HCT116 (cell line): Measurements from ENCODE around the gene CRIP3. TPM values are rescaled to one million over a fixed set of nuclear protein-coding genes. Genes with fewer than 3 reads are reported as not detected.
"Not testable (repeated sequence)": the region's sequence is repeated elsewhere in the genome, so short reads cannot be mapped to it uniquely, and the experiment has no call there.

Experiments used
- ATAC-seq: fragments of 200-7000 bp; cut with Tn5 transposase; 2 replicates; pipeline ENCODE4 v1.9.1; 2020; ENCODE audit warnings: mild to moderate bottlenecking, moderate library complexity
- BruUV-seq: library from RNA; stranded (reverse); fragments of 400-500 nt; replicated peaks from 2 replicates; lab custom pipeline; 2021; lab: Mats Ljungman, UMichigan
- CTCF ChIA-PET: fragments of 300-600 bp; sonication (Branson Sonifier 250); formaldehyde crosslinking; loops from one replicate; lab custom pipeline; 2021; ENCODE audit warnings: antibody characterized with exemption; lab: Charles Lee
- POLR2A ChIA-PET: fragments of 300-600, 350-600 bp; sonication (Branson Sonifier 250); formaldehyde crosslinking; loops from one replicate; lab custom pipeline; 2021; ENCODE audit warnings: antibody characterized with exemption; lab: Charles Lee
- RAD21 ChIA-PET, 2 experiments: fragments of 300-600 bp; sonication (Branson Sonifier 250); formaldehyde crosslinking; loops; one replicate each; lab custom pipeline; 2023; ENCODE audit warnings: low total read pairs in 2 of 2; ENCODE audit not compliant: uncharacterized antibody in 2 of 2, unreplicated experiment in 2 of 2, low non-redundant PET in 1 of 2; lab: Charles Lee
- DNase-seq: peaks from one replicate; pipeline ENCODE4 v3.0.0-alpha.2; 2010; ENCODE audit warnings: low read depth, low spot score
- H2AFZ ChIP-seq: fragments of 200-600 bp; shearing (Covaris generic), sonication (generic); 2 replicates; pipeline ENCODE4 v1.6.1; 2017; ENCODE audit warnings: low read depth, mixed run types, mixed read lengths, antibody characterized with exemption, low read length; ENCODE audit not compliant: poor library complexity, severe bottlenecking
- H3K27ac ChIP-seq: 2 replicates; pipeline ENCODE4 v1.5.1; 2012; ENCODE audit warnings: low read depth, low read length
- H3K27me3 ChIP-seq: fragments of 200-600 bp; sonication (generic); 2 replicates; pipeline ENCODE4 v1.6.1; 2016; ENCODE audit warnings: mixed run types, low read length, mixed read lengths; ENCODE audit not compliant: insufficient read depth
- H3K36me3 ChIP-seq, 2 experiments: fragments of 200-500 bp in 1 of 2; fragments of 200-600 bp in 1 of 2; sonication (Bioruptor generic) in 1 of 2; sonication (generic) in 1 of 2; 2 replicates each; pipeline versions ENCODE4 v1.5.1 to v1.6.1; 2014 to 2016; ENCODE audit warnings: low read length in 2 of 2, inconsistent platforms in 1 of 2, mixed read lengths in 1 of 2, mixed run types in 1 of 2; ENCODE audit not compliant: insufficient read depth in 2 of 2, control insufficient read depth in 1 of 2
- H3K4me1 ChIP-seq, 2 experiments: fragments of 200-600 bp in 1 of 2; sonication (generic) in 1 of 2; 2 replicates each; pipeline versions ENCODE4 v1.5.1 to v1.6.1; 2012 to 2017; ENCODE audit warnings: low read length in 2 of 2, inconsistent platforms in 1 of 2, mild to moderate bottlenecking in 1 of 2, mixed read lengths in 1 of 2, mixed run types in 1 of 2, moderate library complexity in 1 of 2; ENCODE audit not compliant: insufficient read depth in 2 of 2, control insufficient read depth in 1 of 2
- H3K4me2 ChIP-seq: fragments of 200-600 bp; sonication (generic); 2 replicates; pipeline ENCODE4 v1.6.1; 2017; ENCODE audit warnings: mixed run types, low read length, mixed read lengths
- H3K4me3 ChIP-seq, 2 experiments: fragments of 200-600 bp in 1 of 2; sonication (generic) in 1 of 2; replicated peaks in 1 of 2; 2 replicates each; pipeline ENCODE4 v1.5.1; 2011 to 2016; ENCODE audit warnings: low read length in 2 of 2, control low read depth in 1 of 2, low read depth in 1 of 2, mild to moderate bottlenecking in 1 of 2, mixed read lengths in 1 of 2, mixed run types in 1 of 2
- H3K79me2 ChIP-seq: fragments of 200-600 bp; sonication (generic); 2 replicates; pipeline ENCODE4 v1.6.1; 2017; ENCODE audit warnings: mild to moderate bottlenecking, mixed run types, low read length, moderate library complexity, mixed read lengths; ENCODE audit not compliant: insufficient read depth
- H3K9ac ChIP-seq: fragments of 200-600 bp; sonication (generic); 2 replicates; pipeline ENCODE4 v1.6.1; 2016; ENCODE audit warnings: low read length, mixed read lengths
- H3K9me2 ChIP-seq: fragments of 200-600 bp; sonication (generic), shearing (Covaris generic); 2 replicates; pipeline ENCODE4 v1.6.1; 2017; ENCODE audit warnings: mixed run types, mild to moderate bottlenecking, moderate library complexity; ENCODE audit not compliant: insufficient read depth
- H3K9me3 ChIP-seq, 2 experiments: fragments of 200-500 bp in 1 of 2; fragments of 200-600 bp in 1 of 2; sonication (Bioruptor generic) in 1 of 2; sonication (generic) in 1 of 2; 2 replicates each; pipeline ENCODE4 v1.6.1; 2014 to 2017; ENCODE audit warnings: low read length in 2 of 2, mixed read lengths in 2 of 2, inconsistent platforms in 1 of 2, low read depth in 1 of 2, mild to moderate bottlenecking in 1 of 2, mixed run types in 1 of 2, moderate library complexity in 1 of 2; ENCODE audit not compliant: control insufficient read depth in 1 of 2, insufficient read depth in 1 of 2
- H4K20me1 ChIP-seq: fragments of 200-600 bp; sonication (generic), shearing (Covaris generic); 2 replicates; pipeline ENCODE4 v1.6.1; 2017; ENCODE audit warnings: mixed run types, mild to moderate bottlenecking, moderate library complexity; ENCODE audit not compliant: insufficient read depth
- EGR1 ChIP-seq: IDR thresholded peaks from 2 replicates; pipeline ENCODE4 v1.6.1; 2012; ENCODE audit warnings: low read depth
- EZH2 ChIP-seq: fragments of 200-600 bp; sonication (generic); IDR thresholded peaks from 2 replicates; pipeline ENCODE4 v1.6.1; 2017; ENCODE audit warnings: antibody characterized with exemption, mixed run types
- FOSL1 ChIP-seq: IDR thresholded peaks from 2 replicates; pipeline ENCODE4 v1.6.1; 2012; ENCODE audit warnings: low read depth
- JUND ChIP-seq: IDR thresholded peaks from 2 replicates; pipeline ENCODE4 v1.6.1; 2012
- SIN3A ChIP-seq: IDR thresholded peaks from 2 replicates; pipeline ENCODE4 v1.6.1; 2012; ENCODE audit warnings: low read depth
- SP1 ChIP-seq: IDR thresholded peaks from 2 replicates; pipeline ENCODE4 v1.6.1; 2012; ENCODE audit warnings: low read depth
- TCF7L2 ChIP-seq: IDR thresholded peaks from 2 replicates; pipeline ENCODE4 v1.7.0; 2011; ENCODE audit warnings: borderline replicate concordance, inconsistent platforms; ENCODE audit not compliant: insufficient read depth, insufficient read length; ENCODE audit errors: extremely low read depth
- ZFX ChIP-seq: fragments of 450-650 bp; IDR thresholded peaks from 2 replicates; pipeline ENCODE4 v1.6.1; 2017
- ZNF274 ChIP-seq: fragments of 200-500 bp; sonication (Bioruptor generic); IDR thresholded peaks from 2 replicates; pipeline ENCODE4 v1.6.1; 2014; ENCODE audit warnings: mild to moderate bottlenecking, low read depth, low read length, inconsistent platforms
- intact Hi-C: fragments of 100-400 bp; cut with micrococcal nuclease; formaldehyde crosslinking; loops from 2 replicates; pipeline ENCODE4 v1.10.0; 2022
- total RNA-seq: library from RNA; stranded (reverse); gene quantifications from one replicate; pipeline ENCODE4 v1.2.1, GENCODE V29; 2021; ENCODE audit not compliant: unreplicated experiment
- TF ChIP-seq, protein P1 (sequence below), 3 experiments: fragments of 200-600 bp in 1 of 3; sonication (generic) in 1 of 3; IDR thresholded peaks in 2 of 3; conservative IDR thresholded peaks in 1 of 3; 2 replicates each; pipeline ENCODE4 v1.5.1; 2012 to 2017; ENCODE audit warnings: low read depth in 2 of 3, low read length in 2 of 3, antibody characterized with exemption in 1 of 3, borderline replicate concordance in 1 of 3, control low read depth in 1 of 3, mild to moderate bottlenecking in 1 of 3, mixed read lengths in 1 of 3, mixed run types in 1 of 3, moderate library complexity in 1 of 3; ENCODE audit not compliant: insufficient read depth in 1 of 3

The CRIP3 gene
- total RNA-seq, 1 experiment from 2014 or later = not detected

DNA sequence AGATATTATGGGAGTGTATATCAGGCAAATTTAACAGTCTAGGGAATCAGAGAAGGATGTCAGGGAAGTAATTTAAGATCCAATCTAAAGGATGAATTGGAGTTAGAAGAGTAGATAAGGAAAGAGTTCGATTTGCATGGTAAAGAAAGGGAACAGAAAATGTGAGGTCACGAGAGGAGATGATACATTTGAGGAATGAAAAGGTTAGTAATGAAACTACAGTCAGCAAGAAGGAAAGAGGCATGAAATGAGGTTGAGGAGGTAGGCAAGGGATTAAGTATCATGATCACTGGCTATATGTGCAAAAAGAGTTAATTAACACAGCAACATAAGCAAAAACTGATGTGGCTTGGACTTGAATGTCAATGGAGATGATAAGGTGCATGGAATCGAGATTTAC is 38.4 kb upstream of the CRIP3 start:
- RAD21 ChIA-PET = interaction anchor here in 1 of 2 experiments (0.6 kb wide), 1 partner anchor 18 kb away, joined by 3 read pairs; no protein-coding TSS in a partner anchor
- CTCF ChIA-PET = no interaction called here
- H4K20me1 ChIP-seq = no peaks in the 10 kb centered on the region
- H3K27ac ChIP-seq = no peak overlapping the region
- H3K9me2 ChIP-seq = no peaks in the 10 kb centered on the region
- BruUV-seq = no TSS peak
- no peak for ATAC-seq
- POLR2A ChIA-PET = no interaction called here
- peaks cover 10 to 28% of the 10 kb centered on the region in 2 experiments; a peak in 3 of 4 replicates for H3K36me3 ChIP-seq
- no peaks in the 10 kb centered on the region for H3K79me2 ChIP-seq
- H3K4me1 ChIP-seq = no peaks in the 10 kb centered on the region
- intact Hi-C loops = no loop called here
- no peak overlapping the region for H3K4me3 ChIP-seq
- H3K9ac ChIP-seq = no peak overlapping the region
- no peak for DNase-seq
- H3K27me3 ChIP-seq = no peaks in the 10 kb centered on the region
- TF ChIP-seq EZH2 (no peak), TCF7L2 (no peak), SIN3A (no peak), JUND (no peak), SP1 (no peak), ZNF274 (no peak), ZFX (no peak), EGR1 (no peak), FOSL1 (no peak)
- TF ChIP-seq, protein P1, sequence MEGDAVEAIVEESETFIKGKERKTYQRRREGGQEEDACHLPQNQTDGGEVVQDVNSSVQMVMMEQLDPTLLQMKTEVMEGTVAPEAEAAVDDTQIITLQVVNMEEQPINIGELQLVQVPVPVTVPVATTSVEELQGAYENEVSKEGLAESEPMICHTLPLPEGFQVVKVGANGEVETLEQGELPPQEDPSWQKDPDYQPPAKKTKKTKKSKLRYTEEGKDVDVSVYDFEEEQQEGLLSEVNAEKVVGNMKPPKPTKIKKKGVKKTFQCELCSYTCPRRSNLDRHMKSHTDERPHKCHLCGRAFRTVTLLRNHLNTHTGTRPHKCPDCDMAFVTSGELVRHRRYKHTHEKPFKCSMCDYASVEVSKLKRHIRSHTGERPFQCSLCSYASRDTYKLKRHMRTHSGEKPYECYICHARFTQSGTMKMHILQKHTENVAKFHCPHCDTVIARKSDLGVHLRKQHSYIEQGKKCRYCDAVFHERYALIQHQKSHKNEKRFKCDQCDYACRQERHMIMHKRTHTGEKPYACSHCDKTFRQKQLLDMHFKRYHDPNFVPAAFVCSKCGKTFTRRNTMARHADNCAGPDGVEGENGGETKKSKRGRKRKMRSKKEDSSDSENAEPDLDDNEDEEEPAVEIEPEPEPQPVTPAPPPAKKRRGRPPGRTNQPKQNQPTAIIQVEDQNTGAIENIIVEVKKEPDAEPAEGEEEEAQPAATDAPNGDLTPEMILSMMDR (IDR thresholded peaks at IDR 0.05 in 2 of 3, conservative IDR thresholded peaks at IDR 0.05 in 1 of 3; ENCODE audit: borderline replicate concordance in 1 of 3, insufficient read depth in 1 of 3, low read depth in 2 of 3, low read length in 2 of 3) = no peak
- TF ChIP-seq, all 23 proteins: peak for 0
- Histone ChIP-seq H3K9me3 (no peaks in the 10 kb centered on the region), H3K4me2 (no peak overlapping the region), H2AFZ (no peak overlapping the region)

DNA sequence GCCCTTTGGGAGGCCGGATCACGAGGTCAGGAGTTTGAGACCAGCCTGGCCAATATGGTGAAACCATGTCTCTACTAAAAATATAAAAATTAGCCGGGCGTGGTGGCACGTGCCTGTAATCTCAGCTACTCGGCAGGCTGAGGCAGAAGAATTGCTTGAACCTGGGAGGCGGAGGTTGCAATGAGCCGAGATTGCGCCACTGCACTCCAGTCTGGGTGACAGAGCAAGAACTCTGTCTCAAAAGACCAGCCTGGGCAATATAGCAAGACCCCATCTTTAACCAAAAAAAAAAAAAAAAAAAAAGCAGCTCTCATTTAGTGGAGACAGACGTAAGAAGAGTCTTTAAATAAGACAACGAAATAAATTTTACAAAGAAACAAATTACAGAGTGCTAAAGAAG is 37.6 kb upstream of the CRIP3 start:
- H4K20me1 ChIP-seq, H3K9me3 ChIP-seq, CTCF ChIA-PET, BruUV-seq, intact Hi-C loops, DNase-seq, ATAC-seq, H3K4me2 ChIP-seq, H3K79me2 ChIP-seq, POLR2A ChIA-PET, H2AFZ ChIP-seq, H3K9me2 ChIP-seq, H3K27me3 ChIP-seq, H3K9ac ChIP-seq, H3K4me1 ChIP-seq, H3K27ac ChIP-seq, H3K4me3 ChIP-seq: not testable (repeated sequence)
- H3K36me3 ChIP-seq = peaks cover 14 to 29% of the 10 kb centered on the region in 2 experiments; a peak in 3 of 4 replicates
- RAD21 ChIA-PET = interaction anchor here in 1 of 2 experiments (0.6 kb wide), 1 partner anchor 19 kb away, joined by 3 read pairs; no protein-coding TSS in a partner anchor
